CD4-positive, alpha-beta T cell (primary cell): ENCODE measurements around the gene TTLL11. TPM values are rescaled to one million over a fixed set of nuclear protein-coding genes. Genes with fewer than 3 reads are reported as not detected.

Experiments used
- ATAC-seq: fragments of 200-7000 bp; cut with Tn5 transposase; one replicate; pipeline ENCODE4 v1.10.0; 2022; ENCODE audit warnings: mild to moderate bottlenecking; ENCODE audit not compliant: poor library complexity
- CTCF ChIA-PET: fragments of 350-600 bp; sonication (Branson Sonifier 250); formaldehyde crosslinking; loops from one replicate; lab custom pipeline; 2021; ENCODE audit warnings: antibody characterized with exemption, inconsistent platforms; lab: Charles Lee
- POLR2A ChIA-PET: fragments of 350-600 bp; sonication (Branson Sonifier 250); formaldehyde crosslinking; loops from one replicate; lab custom pipeline; 2021; ENCODE audit warnings: antibody characterized with exemption, inconsistent platforms; lab: Charles Lee
- DNase-seq, 14 experiments: peaks; one replicate each; pipeline ENCODE4 v3.0.0-alpha.2; 2013 to 2020; ENCODE audit warnings: mixed read lengths in 2 of 14
- H3K27ac ChIP-seq, 2 donors: one replicate each; pipeline versions ENCODE4 v1.5.1 to v1.7.0; 2013; ENCODE audit warnings: low read length in 2 of 2, low read depth in 1 of 2, mild to moderate bottlenecking in 1 of 2
- H3K27me3 ChIP-seq, 2 experiments: 1 replicate in 1 of 2; 2 replicates in 1 of 2; pipeline versions ENCODE4 v1.6.1 to v1.7.0; 2013; ENCODE audit warnings: low read length in 2 of 2, control low read depth in 1 of 2, mild to moderate bottlenecking in 1 of 2, moderate library complexity in 1 of 2; ENCODE audit not compliant: insufficient read depth in 2 of 2, control insufficient read depth in 1 of 2
- H3K36me3 ChIP-seq: one replicate; pipeline ENCODE4 v1.6.1; 2013; ENCODE audit warnings: low read length, control low read depth; ENCODE audit not compliant: insufficient read depth
- H3K4me1 ChIP-seq: one replicate; pipeline ENCODE4 v1.6.1; 2013; ENCODE audit warnings: low read length, control low read depth; ENCODE audit not compliant: insufficient read depth
- H3K4me3 ChIP-seq: one replicate; pipeline ENCODE4 v1.5.1; 2013; ENCODE audit warnings: mild to moderate bottlenecking, low read length, moderate library complexity
- H3K9me3 ChIP-seq, 2 experiments: 1 replicate in 1 of 2; 2 replicates in 1 of 2; pipeline versions ENCODE4 v1.6.1 to v1.7.0; 2013; ENCODE audit warnings: low read length in 2 of 2, mild to moderate bottlenecking in 2 of 2, control low read depth in 1 of 2, moderate library complexity in 1 of 2; ENCODE audit not compliant: control insufficient read depth in 1 of 2, insufficient read depth in 1 of 2
- H3K27ac Mint-ChIP-seq: one replicate; pipeline ENCODE4 v1.8.0; 2020; ENCODE audit warnings: mixed read lengths
- H3K27me3 Mint-ChIP-seq: one replicate; pipeline ENCODE4 v1.8.0; 2021; ENCODE audit warnings: mixed read lengths
- H3K36me3 Mint-ChIP-seq: one replicate; pipeline ENCODE4 v1.8.0; 2021; ENCODE audit warnings: low read depth, mixed read lengths
- H3K4me1 Mint-ChIP-seq: one replicate; pipeline ENCODE4 v1.8.0; 2021; ENCODE audit warnings: low read depth, mixed read lengths
- H3K4me3 Mint-ChIP-seq: one replicate; pipeline ENCODE4 v1.8.0; 2020; ENCODE audit warnings: mild to moderate bottlenecking, mixed read lengths
- H3K9me3 Mint-ChIP-seq: one replicate; pipeline ENCODE4 v1.8.0; 2020; ENCODE audit warnings: mixed read lengths
- CTCF ChIP-seq: fragments of 200-600 bp; IDR thresholded peaks from one replicate; pipeline ENCODE4 v1.8.0; 2022; ENCODE audit warnings: antibody characterized with exemption, mild to moderate bottlenecking
- intact Hi-C, 2 experiments: fragments of 100-400 bp; cut with DNase I in 1 of 2; cut with micrococcal nuclease in 1 of 2; formaldehyde crosslinking; loops; one replicate each; pipeline versions ENCODE4 v1.15.1 to v1.9.0; 2023 to 2025; cut with DNase I, micrococcal nuclease
- total RNA-seq, 174 experiments: library from RNA in 2 of 174; stranded (reverse) in 2 of 174; gene quantifications; one replicate each; pipeline ENCODE4 v1.2.3 and lab custom pipeline; 2021 to 2026

Gene TTLL11
- total RNA-seq, 2 experiments from 2014 or later = 1.6 to 2.3 TPM

GRCh38 chr9:122053567-122054350 lies 39.3 kb downstream of the TTLL11 start:
- Histone ChIP-seq H3K9me3 (peaks cover 0 to 4% of the 10 kb centered on the region in 2 experiments), H3K27me3 (no peaks in the 10 kb centered on the region), H3K36me3 (no peaks in the 10 kb centered on the region), H3K4me1 (no peaks in the 10 kb centered on the region), H3K27ac (no peak overlapping the region), H3K4me3 (no peak overlapping the region)
- intact Hi-C loops = no loop called here
- no peaks in the 10 kb centered on the region for H3K36me3 Mint-ChIP-seq
- no peak overlapping the region for H3K4me3 Mint-ChIP-seq
- H3K27me3 Mint-ChIP-seq = no peaks in the 10 kb centered on the region
- CTCF ChIA-PET = no interaction called here
- POLR2A ChIA-PET = no interaction called here
- no peaks in the 10 kb centered on the region for H3K9me3 Mint-ChIP-seq
- H3K27ac Mint-ChIP-seq = no peak overlapping the region
- H3K4me1 Mint-ChIP-seq = peaks cover 10% of the 10 kb centered on the region
- TF ChIP-seq CTCF = no peak
- ATAC-seq (no peak), DNase-seq (no peak)

GRCh38 chr9:122053064-122053463 lies 40.0 kb downstream of the TTLL11 start:
- H3K27ac Mint-ChIP-seq = no peak overlapping the region
- Histone ChIP-seq H3K27me3 (no peaks in the 10 kb centered on the region), H3K36me3 (no peaks in the 10 kb centered on the region), H3K9me3 (peaks cover 0 to 4% of the 10 kb centered on the region in 2 experiments), H3K4me3 (no peak overlapping the region), H3K4me1 (no peaks in the 10 kb centered on the region), H3K27ac (no peak overlapping the region)
- ChIA-PET CTCF (no interaction called here), POLR2A (no interaction called here)
- intact Hi-C loops = no loop called here
- DNase-seq = no peak
- ATAC-seq = no peak
- no peaks in the 10 kb centered on the region for H3K27me3 Mint-ChIP-seq
- no peak for TF ChIP-seq CTCF
- peaks cover 10% of the 10 kb centered on the region for H3K4me1 Mint-ChIP-seq
- H3K4me3 Mint-ChIP-seq = no peak overlapping the region
- no peaks in the 10 kb centered on the region for H3K36me3 Mint-ChIP-seq
- no peaks in the 10 kb centered on the region for H3K9me3 Mint-ChIP-seq

GRCh38 chr9:122051351-122052321 lies 41.5 kb downstream of the TTLL11 start:
- no peak overlapping the region for H3K4me3 Mint-ChIP-seq
- intact Hi-C loops = no loop called here
- H3K9me3 ChIP-seq = peaks cover 0 to 4% of the 10 kb centered on the region in 2 experiments
- H3K27me3 ChIP-seq = no peaks in the 10 kb centered on the region
- H3K36me3 ChIP-seq = no peaks in the 10 kb centered on the region
- ATAC-seq = no peak
- H3K36me3 Mint-ChIP-seq = peaks cover under 1% of the 10 kb centered on the region
- H3K4me3 ChIP-seq = no peak overlapping the region
- H3K4me1 Mint-ChIP-seq = peaks cover 10% of the 10 kb centered on the region
- no peak for TF ChIP-seq CTCF
- POLR2A ChIA-PET = no interaction called here
- no peaks in the 10 kb centered on the region for H3K4me1 ChIP-seq
- CTCF ChIA-PET = interaction anchor here (0.6 kb wide), 1 partner anchor 10 kb away, joined by 3 read pairs; no protein-coding TSS in a partner anchor
- DNase-seq = no peak
- no peak overlapping the region for H3K27ac ChIP-seq
- no peaks in the 10 kb centered on the region for H3K27me3 Mint-ChIP-seq
- peaks cover under 1% of the 10 kb centered on the region for H3K9me3 Mint-ChIP-seq
- H3K27ac Mint-ChIP-seq = no peak overlapping the region
